Posterior vena cava (tissue), 2 donors: ENCODE results near the gene MATN1. TPM values are rescaled to one million over a fixed set of nuclear protein-coding genes. Genes with fewer than 3 reads are reported as not detected.

ENCODE experiments used
- DNase-seq: peaks from one replicate; pipeline ENCODE4 v3.0.0-alpha.2; 2020; ENCODE audit warnings: low spot score
- intact Hi-C, 2 donors: fragments of 100-400 bp; cut with DNase I; formaldehyde crosslinking; loops; one replicate each; pipeline versions ENCODE4 v1.14.1 to v1.14.2; 2022 to 2023
- total RNA-seq, 2 donors: library from RNA; stranded (reverse); fragmentation: NEBNext Ultra II Directional; extraction: Animal tissue kit (Norgen Biotek cat#: 25700); gene quantifications; one replicate each; pipeline ENCODE4 v1.2.1, GENCODE V29; 2021
- donor health status: DM: yes; HTN: yes; CAD: no.
- donor health status: DM: yes; HTN: yes; CAD: no.

Gene MATN1
- total RNA-seq, 2 donors from 2014 or later = not detected

DNA sequence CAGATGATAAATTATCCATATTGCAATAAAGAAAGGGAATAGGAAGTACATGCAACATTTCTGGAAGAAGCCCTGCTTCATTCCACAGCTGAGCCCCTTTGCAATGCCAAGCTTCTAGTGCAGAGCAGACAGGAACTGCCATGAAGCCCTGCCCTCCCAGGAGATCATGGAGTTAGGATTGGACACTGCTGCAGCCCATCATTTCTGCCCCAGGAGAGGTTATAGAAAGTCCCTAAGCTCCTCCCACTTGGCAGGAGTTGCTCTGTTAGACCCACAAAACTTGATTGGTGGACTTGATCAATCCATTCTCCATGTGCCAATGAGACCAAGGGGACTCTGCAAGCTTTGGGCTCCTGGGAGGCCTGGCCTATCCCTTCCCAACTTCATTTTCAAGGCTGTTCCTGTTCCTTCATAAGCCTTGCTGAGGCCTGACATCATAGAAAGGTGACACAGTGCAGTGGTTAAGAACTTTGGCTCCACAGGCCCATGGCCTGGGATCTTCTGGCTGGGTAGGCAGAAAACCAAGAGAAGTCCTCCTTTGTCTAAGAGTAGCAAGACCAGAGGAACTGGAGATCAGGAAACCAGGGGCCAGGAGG lies 35.5 kb upstream of the MATN1 start:
- intact Hi-C loops = no loop called here
- DNase-seq = no peak

DNA sequence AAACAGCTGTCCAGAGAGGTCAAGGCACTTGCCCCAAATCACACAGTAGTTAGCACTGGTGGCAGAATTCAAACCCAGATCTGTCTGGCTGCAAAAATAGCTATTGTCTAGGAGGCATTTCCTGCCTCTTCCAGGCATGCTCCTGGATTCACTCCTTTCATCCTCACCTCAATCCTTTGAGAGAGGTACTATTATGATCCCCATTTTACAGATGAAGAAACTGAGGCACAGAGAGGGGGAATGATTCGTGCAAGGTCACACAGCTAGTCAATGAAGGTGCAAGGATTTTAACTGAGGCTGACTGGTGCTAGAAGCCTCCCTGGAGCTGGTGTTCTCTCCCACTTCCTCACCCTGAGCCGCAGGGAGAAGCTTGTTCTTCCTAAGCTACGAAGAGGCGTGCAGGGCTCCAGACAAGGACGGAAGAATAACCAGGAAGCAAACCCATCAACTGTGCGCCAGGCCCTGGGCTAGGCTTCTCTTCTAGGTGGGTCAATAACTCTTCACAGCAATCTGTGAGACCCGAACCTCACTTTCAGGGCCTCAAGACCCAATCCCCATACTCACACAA lies 34.8 kb upstream of the MATN1 start:
- no peak for DNase-seq
- intact Hi-C loops = no loop called here

GRCh38 chr1:30757352-30758120 lies 34.2 kb upstream of the MATN1 start, which contains the start of gene LAPTM5:
Gene LAPTM5, minus strand, starts transcription at chr1:30757774. Its CDS starts 29 bp downstream, at chr1:30757745.
- DNase-seq = peak; percentile 93
- intact Hi-C loops = no loop called here

- peak; percentile 92 for DNase-seq
- intact Hi-C loops = no loop called here
These were observed 33.4 kb upstream of the MATN1 start for GRCh38 chr1:30756545-30757351.

DNA sequence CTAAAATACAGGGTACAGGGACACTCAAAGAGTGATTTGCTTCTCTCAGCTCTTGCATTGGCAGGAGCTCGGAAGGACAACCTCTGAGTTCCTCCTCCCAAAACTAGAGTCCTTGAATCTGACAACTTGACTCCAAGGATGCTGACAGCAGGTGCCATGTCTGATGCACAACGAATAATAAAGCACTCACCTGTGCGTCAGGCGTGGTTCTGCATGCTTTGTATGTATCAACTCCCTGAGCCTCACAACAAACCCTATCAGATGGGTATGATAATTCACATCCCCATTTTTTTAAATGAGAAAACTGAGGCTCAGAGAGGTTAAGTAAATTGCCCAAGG lies 32.8 kb upstream of the MATN1 start:
- intact Hi-C loops = no loop called here
- DNase-seq = no peak

GRCh38 chr1:30755746-30756145 lies 32.4 kb upstream of the MATN1 start:
- intact Hi-C loops = no loop called here
- no peak for DNase-seq

GRCh38 chr1:30755334-30755733 lies 31.9 kb upstream of the MATN1 start:
- no peak for DNase-seq
- intact Hi-C loops = no loop called here

GRCh38 chr1:30754684-30755171 lies 31.3 kb upstream of the MATN1 start:
- DNase-seq = no peak
- intact Hi-C loops = no loop called here

- intact Hi-C loops = no loop called here
These were observed 30.3 kb upstream of the MATN1 start for GRCh38 chr1:30753660-30754123.

DNA sequence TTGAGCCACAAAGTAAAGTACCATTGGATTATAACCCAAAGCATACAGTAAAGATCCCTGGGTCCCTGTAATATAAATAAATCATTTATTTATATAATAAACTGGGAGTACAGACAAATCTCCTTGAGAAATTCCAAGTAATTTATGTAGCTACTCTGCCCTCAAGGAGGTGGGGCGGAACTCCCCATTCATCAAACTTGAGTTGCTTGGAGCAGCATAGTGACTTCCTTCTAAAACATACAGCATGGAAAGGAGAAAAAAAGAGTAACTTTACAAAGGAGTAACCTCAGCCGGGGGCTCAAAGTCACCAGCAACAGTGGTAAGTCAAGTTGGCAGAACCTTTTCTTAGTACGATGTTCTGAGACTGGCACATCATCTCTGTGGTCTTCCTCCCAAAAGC lies 29.7 kb upstream of the MATN1 start:
- DNase-seq = no peak
- intact Hi-C loops = no loop called here

More at GRCh38 chr1:30753660-30754123, 30.3 kb upstream of the MATN1 start:
- DNase-seq = no peak

- DNase-seq = no peak
- intact Hi-C loops = no loop called here
These were observed 29.2 kb upstream of the MATN1 start for GRCh38 chr1:30752651-30752908.

DNA sequence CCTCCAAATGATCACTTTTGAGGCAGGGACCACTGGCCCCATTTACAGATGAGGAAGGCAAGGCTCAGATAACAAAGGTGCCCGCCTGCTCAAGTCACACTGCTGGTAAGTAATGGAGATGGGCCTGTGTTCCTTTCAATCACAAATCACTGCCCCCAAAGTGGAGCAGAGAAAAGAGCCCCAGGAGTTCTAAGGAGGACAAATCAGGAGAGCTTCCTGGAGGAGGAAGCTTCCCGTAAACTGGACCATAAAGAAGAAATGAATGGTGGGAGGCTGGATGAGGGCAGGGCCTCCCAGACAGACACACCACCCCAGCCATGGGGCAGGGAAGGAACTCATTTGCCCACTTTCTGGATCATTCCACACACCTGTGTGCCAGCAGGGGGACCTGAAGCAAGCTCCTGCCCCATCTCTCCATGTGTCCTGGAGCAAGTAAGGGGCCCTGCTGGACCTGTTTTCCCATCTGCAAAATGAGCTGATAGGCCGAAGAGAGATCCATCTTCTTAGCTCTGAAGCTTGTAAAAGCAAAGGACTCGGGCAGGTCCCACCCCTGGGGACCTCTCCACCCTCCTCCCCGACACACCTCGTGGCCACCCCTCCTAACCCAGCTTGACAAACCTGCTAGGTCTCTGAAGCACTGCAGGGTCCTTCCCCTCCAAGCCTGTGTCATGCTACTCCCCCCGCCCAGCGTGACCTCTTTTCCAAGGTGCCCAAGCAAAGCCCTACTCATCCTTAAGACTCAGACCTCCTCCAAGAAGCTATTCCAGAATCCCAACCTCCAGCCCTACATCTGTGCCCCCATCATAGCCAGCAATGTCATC lies 28.7 kb upstream of the MATN1 start:
- no peak for DNase-seq
- intact Hi-C loops = no loop called here

DNA sequence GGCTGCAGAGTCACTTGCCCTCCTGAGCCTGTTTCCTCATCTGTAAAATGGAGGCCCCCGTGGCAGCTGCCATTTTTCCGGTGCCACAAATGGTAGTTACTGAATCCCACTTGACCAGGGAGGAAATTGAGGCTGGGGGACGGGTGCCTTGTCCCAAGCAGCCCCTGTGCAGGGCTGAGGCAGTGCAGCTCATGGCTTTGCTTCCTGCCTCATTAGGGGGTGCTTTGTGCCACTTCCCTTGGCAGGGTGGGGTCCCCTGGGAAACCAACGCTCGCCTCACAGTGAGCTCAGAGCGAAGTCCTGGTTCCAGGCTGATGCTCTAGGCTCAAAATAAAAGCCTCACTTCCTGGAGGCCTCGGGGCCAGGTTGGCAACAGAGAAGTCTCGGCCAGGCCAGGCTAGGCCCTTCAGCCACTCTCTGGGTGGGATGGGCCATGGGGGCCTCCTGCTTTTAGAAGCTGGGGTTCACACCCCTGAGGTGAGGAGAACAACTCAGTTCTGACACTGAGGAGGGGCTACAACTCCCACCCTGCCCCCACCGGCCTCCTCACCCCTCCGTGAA lies 27.4 kb upstream of the MATN1 start:
- intact Hi-C loops = no loop called here
- DNase-seq = no peak

- intact Hi-C loops = no loop called here
- peak; percentile 80 for DNase-seq
These were observed 26.6 kb upstream of the MATN1 start for GRCh38 chr1:30749691-30750583.

GRCh38 chr1:30748699-30749401 lies 25.5 kb upstream of the MATN1 start:
- DNase-seq = no peak
- intact Hi-C loops = no loop called here

GRCh38 chr1:30748098-30748698 lies 24.8 kb upstream of the MATN1 start:
- intact Hi-C loops = no loop called here
- DNase-seq = no peak
